ENCODE measurements around the gene MC1R. TPM values are rescaled to one million over a fixed set of nuclear protein-coding genes. Genes with fewer than 3 reads are reported as not detected.

Gene MC1R
- total and polyA plus RNA-seq, 2 donors: 0.99 to 20.4 TPM

GRCh38 chr16:89951509-89951908 is 32.8 kb downstream of the MC1R start:
- Histone ChIP-seq H3K9me3 (ENCODE audit: control insufficient read depth in 2 of 2, insufficient read depth in 1 of 2, low read length in 1 of 2) (peaks cover 10 to 18% of the 10 kb centered on the region in 2 donors), H3K27ac (ENCODE audit: low read depth in 1 of 2, low read length in 1 of 2) (no peak overlapping the region), H3K4me1 (ENCODE audit: control insufficient read depth in 2 of 2, insufficient read depth in 2 of 2, low read length in 2 of 2) (peaks cover 6 to 16% of the 10 kb centered on the region in 2 donors), H3K4me3 (ENCODE audit: low read length in 2 of 2) (no peak overlapping the region), H3K27me3 (ENCODE audit: control insufficient read depth in 2 of 2, insufficient read depth in 1 of 2, low read length in 1 of 2) (peaks cover 24 to 47% of the 10 kb centered on the region in 2 donors), H3K36me3 (ENCODE audit: control insufficient read depth in 2 of 2, insufficient read depth in 2 of 2, low read length in 1 of 2) (no peaks in the 10 kb centered on the region)
- WGBS: 96% methylated on average over 5 of the region's 5 CpGs
- DNase-seq (ENCODE audit: low read depth in 6 of 9, low spot score in 9 of 9): no peak

GRCh38 chr16:89952049-89952448 is 33.4 kb downstream of the MC1R start:
- peaks cover 9 to 18% of the 10 kb centered on the region in 2 donors for H3K9me3 ChIP-seq (ENCODE audit: control insufficient read depth in 2 of 2, insufficient read depth in 1 of 2, low read length in 1 of 2)
- DNase-seq (ENCODE audit: low read depth in 6 of 9, low spot score in 9 of 9): no peak
- 97% methylated on average over 12 of the region's 12 CpGs for WGBS
- H3K27me3 ChIP-seq (ENCODE audit: control insufficient read depth in 2 of 2, insufficient read depth in 1 of 2, low read length in 1 of 2): peaks cover 21 to 41% of the 10 kb centered on the region in 2 donors
- no peak overlapping the region for H3K4me3 ChIP-seq (ENCODE audit: low read length in 2 of 2)
- H3K36me3 ChIP-seq (ENCODE audit: control insufficient read depth in 2 of 2, insufficient read depth in 2 of 2, low read length in 1 of 2): no peaks in the 10 kb centered on the region
- H3K4me1 ChIP-seq (ENCODE audit: control insufficient read depth in 2 of 2, insufficient read depth in 2 of 2, low read length in 2 of 2): peaks cover 6 to 16% of the 10 kb centered on the region in 2 donors
- H3K27ac ChIP-seq (ENCODE audit: low read depth in 1 of 2, low read length in 1 of 2): no peak overlapping the region

GRCh38 chr16:89952551-89952950 is 33.9 kb downstream of the MC1R start:
- no peak for DNase-seq (ENCODE audit: low read depth in 6 of 9, low spot score in 9 of 9)
- Histone ChIP-seq H3K27ac (ENCODE audit: low read depth in 1 of 2, low read length in 1 of 2) (no peak overlapping the region), H3K4me1 (ENCODE audit: control insufficient read depth in 2 of 2, insufficient read depth in 2 of 2, low read length in 2 of 2) (peaks cover 4 to 14% of the 10 kb centered on the region in 2 donors), H3K27me3 (ENCODE audit: control insufficient read depth in 2 of 2, insufficient read depth in 1 of 2, low read length in 1 of 2) (peaks cover 19 to 36% of the 10 kb centered on the region in 2 donors), H3K9me3 (ENCODE audit: control insufficient read depth in 2 of 2, insufficient read depth in 1 of 2, low read length in 1 of 2) (peaks cover 8 to 15% of the 10 kb centered on the region in 2 donors), H3K36me3 (ENCODE audit: control insufficient read depth in 2 of 2, insufficient read depth in 2 of 2, low read length in 1 of 2) (no peaks in the 10 kb centered on the region), H3K4me3 (ENCODE audit: low read length in 2 of 2) (no peak overlapping the region)
- WGBS: 96% methylated on average over 6 of the region's 6 CpGs

GRCh38 chr16:89953671-89954406 is 35.2 kb downstream of the MC1R start:
- Histone ChIP-seq H3K27me3 (ENCODE audit: control insufficient read depth in 2 of 2, insufficient read depth in 1 of 2, low read length in 1 of 2) (peaks cover 11 to 27% of the 10 kb centered on the region in 2 donors), H3K4me3 (ENCODE audit: low read length in 2 of 2) (no peak overlapping the region), H3K36me3 (ENCODE audit: control insufficient read depth in 2 of 2, insufficient read depth in 2 of 2, low read length in 1 of 2) (no peaks in the 10 kb centered on the region), H3K27ac (ENCODE audit: low read depth in 1 of 2, low read length in 1 of 2) (no peak overlapping the region), H3K4me1 (ENCODE audit: control insufficient read depth in 2 of 2, insufficient read depth in 2 of 2, low read length in 2 of 2) (peaks cover 0 to 4% of the 10 kb centered on the region in 2 donors), H3K9me3 (ENCODE audit: control insufficient read depth in 2 of 2, insufficient read depth in 1 of 2, low read length in 1 of 2) (peaks cover 0 to 6% of the 10 kb centered on the region in 2 donors)
- 73% methylated on average over 11 of the region's 11 CpGs for WGBS
- no peak for DNase-seq (ENCODE audit: low read depth in 6 of 9, low spot score in 9 of 9)

- Histone ChIP-seq H3K27me3 (ENCODE audit: control insufficient read depth in 2 of 2, insufficient read depth in 1 of 2, low read length in 1 of 2) (peaks cover 7 to 22% of the 10 kb centered on the region in 2 donors), H3K9me3 (ENCODE audit: control insufficient read depth in 2 of 2, insufficient read depth in 1 of 2, low read length in 1 of 2) (peaks cover 0 to 3% of the 10 kb centered on the region in 2 donors), H3K36me3 (ENCODE audit: control insufficient read depth in 2 of 2, insufficient read depth in 2 of 2, low read length in 1 of 2) (no peaks in the 10 kb centered on the region), H3K27ac (ENCODE audit: low read depth in 1 of 2, low read length in 1 of 2) (no peak overlapping the region), H3K4me3 (ENCODE audit: low read length in 2 of 2) (no peak overlapping the region), H3K4me1 (ENCODE audit: control insufficient read depth in 2 of 2, insufficient read depth in 2 of 2, low read length in 2 of 2) (peaks cover 0 to under 1% of the 10 kb centered on the region in 2 donors)
- no peak for DNase-seq (ENCODE audit: low read depth in 6 of 9, low spot score in 9 of 9)
- WGBS: 96% methylated on average over 15 of the region's 15 CpGs
Measured at GRCh38 chr16:89954462-89954861, 35.8 kb downstream of the MC1R start.

GRCh38 chr16:89955001-89955685 is 36.5 kb downstream of the MC1R start:
- H3K9me3 ChIP-seq (ENCODE audit: control insufficient read depth in 2 of 2, insufficient read depth in 1 of 2, low read length in 1 of 2): no peaks in the 10 kb centered on the region
- no peak overlapping the region for H3K4me3 ChIP-seq (ENCODE audit: low read length in 2 of 2)
- no peak for DNase-seq (ENCODE audit: low read depth in 6 of 9, low spot score in 9 of 9)
- WGBS: 96% methylated on average over 15 of the region's 15 CpGs
- peaks cover 0 to 15% of the 10 kb centered on the region in 2 donors for H3K27me3 ChIP-seq (ENCODE audit: control insufficient read depth in 2 of 2, insufficient read depth in 1 of 2, low read length in 1 of 2)
- H3K4me1 ChIP-seq (ENCODE audit: control insufficient read depth in 2 of 2, insufficient read depth in 2 of 2, low read length in 2 of 2): peaks cover 0 to 2% of the 10 kb centered on the region in 2 donors
- no peak overlapping the region for H3K27ac ChIP-seq (ENCODE audit: low read depth in 1 of 2, low read length in 1 of 2)
- H3K36me3 ChIP-seq (ENCODE audit: control insufficient read depth in 2 of 2, insufficient read depth in 2 of 2, low read length in 1 of 2): no peaks in the 10 kb centered on the region

GRCh38 chr16:89956505-89957215 is 38.0 kb downstream of the MC1R start:
- Histone ChIP-seq H3K36me3 (ENCODE audit: control insufficient read depth in 2 of 2, insufficient read depth in 2 of 2, low read length in 1 of 2) (no peaks in the 10 kb centered on the region), H3K9me3 (ENCODE audit: control insufficient read depth in 2 of 2, insufficient read depth in 1 of 2, low read length in 1 of 2) (no peaks in the 10 kb centered on the region), H3K4me3 (ENCODE audit: low read length in 2 of 2) (no peak overlapping the region), H3K27me3 (ENCODE audit: control insufficient read depth in 2 of 2, insufficient read depth in 1 of 2, low read length in 1 of 2) (peaks cover 0 to 6% of the 10 kb centered on the region in 2 donors), H3K4me1 (ENCODE audit: control insufficient read depth in 2 of 2, insufficient read depth in 2 of 2, low read length in 2 of 2) (peaks cover 0 to 2% of the 10 kb centered on the region in 2 donors), H3K27ac (ENCODE audit: low read depth in 1 of 2, low read length in 1 of 2) (no peak overlapping the region)
- DNase-seq (ENCODE audit: low read depth in 6 of 9, low spot score in 9 of 9): no peak
- WGBS: 93% methylated on average over 15 of the region's 15 CpGs

- no peaks in the 10 kb centered on the region for H3K36me3 ChIP-seq (ENCODE audit: control insufficient read depth in 2 of 2, insufficient read depth in 2 of 2, low read length in 1 of 2)
- peaks cover 0 to 4% of the 10 kb centered on the region in 2 donors for H3K27me3 ChIP-seq (ENCODE audit: control insufficient read depth in 2 of 2, insufficient read depth in 1 of 2, low read length in 1 of 2)
Measured at GRCh38 chr16:89957216-89957785, 38.6 kb downstream of the MC1R start.

More at GRCh38 chr16:89957216-89957785, 38.6 kb downstream of the MC1R start:
- H3K4me3 ChIP-seq (ENCODE audit: low read length in 2 of 2): no peak overlapping the region
- no peaks in the 10 kb centered on the region for H3K9me3 ChIP-seq (ENCODE audit: control insufficient read depth in 2 of 2, insufficient read depth in 1 of 2, low read length in 1 of 2)
- peaks cover 0 to 2% of the 10 kb centered on the region in 2 donors for H3K4me1 ChIP-seq (ENCODE audit: control insufficient read depth in 2 of 2, insufficient read depth in 2 of 2, low read length in 2 of 2)
- WGBS: 95% methylated on average over 23 of the region's 23 CpGs
- no peak for DNase-seq (ENCODE audit: low read depth in 6 of 9, low spot score in 9 of 9)
- no peak overlapping the region for H3K27ac ChIP-seq (ENCODE audit: low read depth in 1 of 2, low read length in 1 of 2)
